GM21619 (cell line): ENCODE results near the gene FOXP1.
A peak's percentile ranks its signal among the peaks of the same experiment; 100 is the strongest.

Experiments used
- ATAC-seq: cut with Tn5 transposase; IDR thresholded peaks from one replicate; pipeline ENCODE4 v1.9.1; 2021; ENCODE audit not compliant: unreplicated experiment

The FOXP1 gene

GRCh38 chr3:71163198-71163918 lies 420.2 kb downstream of the FOXP1 start:
- no peak for ATAC-seq

DNA sequence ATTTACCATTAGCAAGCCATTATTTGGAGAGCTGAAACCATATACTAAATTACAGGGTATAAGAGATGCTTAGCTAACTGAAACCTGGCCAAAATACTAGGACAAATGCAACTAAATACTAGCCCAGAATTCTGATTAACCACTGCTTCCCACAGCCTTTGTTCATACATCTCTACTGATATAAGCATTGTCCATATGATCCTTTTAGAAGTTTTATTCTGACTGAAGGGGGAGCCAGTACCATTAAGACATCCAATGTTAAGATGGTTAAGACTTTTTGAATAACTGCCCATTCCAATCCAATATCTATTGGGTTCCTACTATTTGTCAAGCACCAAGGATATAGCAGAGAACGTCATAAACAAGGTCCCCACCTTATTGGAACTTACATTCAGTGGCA lies 421.3 kb downstream of the FOXP1 start:
- no peak for ATAC-seq

DNA sequence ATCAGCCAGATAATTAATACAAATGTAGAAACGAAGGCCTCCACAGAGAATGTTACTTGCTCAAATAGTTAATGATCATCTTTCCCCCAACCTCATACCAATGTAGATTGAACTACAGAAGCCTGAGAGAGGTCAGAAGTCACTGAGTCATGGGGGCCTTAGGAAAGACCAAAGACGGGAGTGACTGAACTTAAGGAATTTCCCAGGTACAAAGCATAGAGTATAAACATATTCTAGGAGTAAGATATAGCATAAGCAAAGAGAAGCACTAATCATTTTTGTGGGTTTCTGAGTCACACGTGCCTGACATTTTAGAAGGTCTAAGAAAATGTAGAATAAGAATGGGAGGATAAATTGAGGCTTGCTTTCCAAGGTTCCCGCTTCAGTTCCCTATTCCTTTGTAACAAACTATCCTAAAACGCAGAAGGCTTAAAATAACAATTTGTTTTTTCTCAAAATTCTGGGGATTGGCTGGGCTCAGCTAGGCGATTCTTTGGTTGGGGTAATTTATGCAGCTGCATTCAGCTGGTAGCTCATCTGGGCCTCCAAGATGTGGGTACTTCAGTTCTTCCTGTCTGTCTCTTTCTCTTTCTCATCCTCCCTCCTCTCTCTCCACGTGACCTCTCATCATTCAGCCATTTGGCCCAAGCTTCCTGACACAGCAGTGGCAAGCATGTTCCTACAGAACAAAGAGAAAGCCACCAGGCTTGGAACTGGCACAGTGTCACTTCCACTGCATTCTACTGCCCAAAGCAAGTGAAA lies 422.6 kb downstream of the FOXP1 start:
- ATAC-seq, result no peak

DNA sequence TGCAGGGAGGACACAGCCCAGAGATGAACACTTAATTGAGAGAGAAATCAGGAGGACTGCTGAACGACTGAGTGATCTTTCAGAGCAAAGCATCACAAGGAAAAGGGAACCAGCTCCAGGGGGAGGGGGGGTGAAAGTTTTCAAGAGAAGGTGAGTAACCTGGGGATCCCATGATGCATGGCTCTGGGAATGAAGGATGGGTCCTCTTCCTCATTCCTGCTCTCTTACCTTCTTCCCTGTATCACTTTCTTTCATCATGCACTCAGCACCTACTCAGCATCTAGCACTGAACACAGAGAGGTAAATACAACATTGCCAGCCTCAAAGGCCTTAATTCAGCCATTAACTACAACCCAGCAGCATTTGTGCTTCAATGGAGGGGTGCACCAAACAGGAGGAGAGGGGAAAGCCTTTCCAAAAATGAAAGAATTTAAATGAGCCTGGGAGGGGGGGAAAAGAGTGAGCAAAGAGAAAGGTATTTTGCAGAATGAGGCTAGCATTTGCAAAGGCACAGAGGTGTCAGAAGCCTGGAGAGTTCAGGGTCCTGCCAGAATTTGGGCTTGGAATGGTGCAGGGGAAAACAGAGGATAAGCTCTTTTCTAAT lies 427.4 kb downstream of the FOXP1 start:
- ATAC-seq, result no peak

- ATAC-seq, result no peak
Observed at GRCh38 chr3:71154846-71155245, 428.7 kb downstream of the FOXP1 start.

DNA sequence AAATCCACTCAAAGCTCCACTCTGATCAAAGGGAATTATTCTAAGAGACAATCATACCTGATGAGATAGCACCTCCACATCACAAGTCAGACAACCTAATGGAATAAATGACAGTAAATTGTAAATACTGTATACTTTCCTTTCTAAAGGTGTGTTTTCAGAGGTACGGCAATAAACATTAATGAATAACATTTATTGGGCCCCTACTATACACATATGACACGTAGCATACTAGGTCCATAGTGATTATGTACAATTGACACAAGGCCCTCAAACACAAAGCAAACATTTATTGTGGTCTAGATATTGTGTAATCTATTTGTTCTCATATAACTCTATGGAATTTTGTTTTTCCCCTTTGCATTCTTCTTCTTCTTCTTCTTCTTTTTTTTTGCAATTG lies 429.8 kb downstream of the FOXP1 start:
- no peak for ATAC-seq

GRCh38 chr3:71152892-71153265 lies 430.6 kb downstream of the FOXP1 start:
- ATAC-seq, result no peak

DNA sequence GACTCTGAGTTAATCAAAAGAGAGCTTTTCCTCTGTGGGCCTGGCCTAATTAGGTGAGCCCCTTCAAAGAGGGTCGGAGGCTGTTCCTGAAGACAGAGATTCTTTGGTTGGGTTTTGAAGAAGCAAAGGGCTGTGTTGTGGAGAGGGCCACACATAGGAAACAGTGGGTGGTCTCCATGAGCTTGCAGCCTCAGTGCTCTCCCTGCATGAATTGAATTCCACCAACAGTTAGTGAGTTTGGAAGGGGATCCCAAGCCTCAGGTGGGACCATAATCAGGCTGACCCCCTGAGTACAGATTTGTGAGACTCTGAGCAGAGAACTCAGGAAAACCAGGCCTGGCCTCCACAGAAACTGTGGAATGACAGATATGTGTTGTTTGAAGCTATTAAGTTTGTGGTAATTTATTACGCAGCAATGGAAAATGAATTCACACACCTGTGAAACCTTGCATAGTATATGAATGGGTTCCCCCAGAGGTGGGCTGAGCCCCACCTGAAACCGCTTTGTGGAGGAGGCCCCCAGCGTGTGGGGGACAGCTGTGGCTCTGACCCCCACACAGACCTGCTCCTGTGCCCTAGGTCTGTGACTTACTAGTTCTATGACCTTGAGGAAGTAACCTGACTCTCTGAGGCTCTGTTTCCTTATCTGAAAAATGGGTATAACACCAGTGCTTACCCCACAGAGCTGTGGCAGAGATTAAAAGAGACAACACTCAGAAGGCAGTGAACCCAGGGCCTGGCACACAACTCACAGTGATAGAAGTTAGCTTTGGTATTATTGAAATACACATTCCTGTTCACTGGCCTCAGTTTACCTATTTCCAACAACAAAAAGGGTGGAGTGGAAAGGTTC lies 431.3 kb downstream of the FOXP1 start:
- ATAC-seq, result no peak

DNA sequence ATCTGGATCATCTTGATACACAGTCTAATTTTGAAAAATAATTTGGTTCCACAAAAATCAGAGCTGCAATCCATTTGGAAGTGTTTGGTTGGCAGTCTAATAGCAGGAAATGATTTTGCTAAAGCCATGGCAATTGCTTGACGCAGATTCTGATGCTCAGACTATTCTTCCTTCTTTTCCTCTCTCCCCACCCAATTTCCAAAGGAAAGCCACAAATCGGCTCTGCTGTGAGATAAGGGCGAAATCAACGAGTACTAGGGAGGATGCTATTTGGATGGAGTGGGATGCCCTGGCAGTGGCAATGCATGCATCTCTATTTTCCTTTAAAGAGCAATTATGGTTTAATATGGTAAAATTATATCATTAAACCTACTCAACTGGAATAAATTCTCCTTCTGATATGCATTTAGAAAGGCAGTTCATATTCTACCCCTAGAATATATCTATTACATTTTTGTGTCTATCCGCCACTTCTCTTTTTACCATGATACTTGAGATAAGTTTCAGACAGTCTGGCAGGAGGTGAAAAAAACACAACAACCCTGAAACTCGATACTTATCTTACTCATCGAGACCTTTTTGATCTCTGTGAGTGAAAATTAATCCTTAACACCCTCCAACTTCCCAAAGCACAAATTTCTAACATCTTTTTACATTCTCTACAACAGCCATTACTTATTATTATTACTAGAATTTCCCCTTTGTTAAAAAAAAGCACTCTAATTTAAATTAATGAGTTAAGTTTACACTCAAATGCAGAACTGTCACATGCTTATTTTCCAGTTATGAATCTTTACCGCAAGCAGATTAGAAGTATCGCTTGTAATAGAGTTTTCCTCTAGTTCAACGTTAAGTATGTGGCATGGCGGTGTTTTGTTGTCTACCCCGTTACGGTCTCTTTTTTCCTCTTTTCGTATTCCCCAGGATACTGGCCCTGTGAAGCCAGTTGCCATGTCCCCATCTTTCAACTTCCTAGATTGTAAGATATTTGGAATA lies 433.3 kb downstream of the FOXP1 start:
- peak; percentile 65 for ATAC-seq

GRCh38 chr3:71148455-71149060 lies 435.0 kb downstream of the FOXP1 start:
- no peak for ATAC-seq

DNA sequence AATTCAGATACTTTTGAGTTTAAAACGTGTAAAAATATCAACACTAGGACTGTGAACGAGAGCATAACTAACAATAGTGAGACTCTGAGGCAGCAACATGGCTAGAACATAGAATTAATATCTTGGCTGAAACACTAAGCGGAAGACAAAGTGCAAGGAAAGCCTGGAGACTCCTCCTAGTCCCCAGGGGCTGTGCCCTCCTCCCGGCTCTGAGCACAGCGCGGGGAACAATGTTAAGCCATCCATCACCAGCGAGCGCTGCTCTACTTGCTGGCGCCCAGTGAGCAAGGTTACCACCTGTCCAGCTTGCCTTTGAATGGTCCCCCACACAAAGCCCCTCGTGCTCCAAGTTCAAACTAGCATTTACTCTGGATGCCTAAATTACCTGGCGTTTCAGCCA lies 436.9 kb downstream of the FOXP1 start:
- no peak for ATAC-seq

DNA sequence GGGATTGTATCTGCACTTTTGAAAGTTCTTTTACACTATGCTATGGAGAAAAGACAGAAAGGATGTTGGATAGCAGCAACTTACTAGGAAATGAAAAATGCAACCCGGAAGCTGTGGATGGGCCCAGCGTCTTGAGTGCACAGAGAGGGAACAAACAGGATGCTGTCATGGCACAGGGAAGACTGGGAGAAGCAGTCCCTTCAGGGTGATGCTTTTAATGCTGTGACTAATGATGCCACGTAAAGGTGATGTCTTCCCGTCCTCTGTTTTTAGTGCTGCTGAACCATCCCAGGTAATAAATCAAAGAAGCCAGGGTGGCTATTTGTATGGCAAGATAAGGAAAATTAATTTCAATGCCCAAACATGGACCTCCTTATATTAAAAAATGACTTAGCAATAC lies 437.6 kb downstream of the FOXP1 start:
- no peak for ATAC-seq

GRCh38 chr3:71144525-71145253 lies 438.8 kb downstream of the FOXP1 start:
- no peak for ATAC-seq

DNA sequence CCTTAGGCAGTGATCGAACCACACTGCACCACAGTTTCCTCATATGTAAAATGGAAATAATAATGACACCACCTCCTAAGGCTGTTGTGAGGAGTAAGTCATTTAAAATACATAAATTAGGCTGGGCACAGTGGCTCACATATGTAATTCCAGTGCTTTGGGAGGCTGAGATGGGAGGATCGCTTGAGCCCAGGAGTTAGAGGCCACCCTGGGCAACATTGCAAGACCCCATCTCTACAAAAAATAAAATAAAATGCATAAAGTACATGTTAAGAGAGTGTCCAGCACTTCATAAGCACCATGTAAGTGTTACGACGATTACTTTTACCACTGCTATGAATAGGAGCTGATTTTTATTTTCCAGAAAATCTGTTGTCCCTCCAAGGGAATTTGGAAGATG lies 440.0 kb downstream of the FOXP1 start:
- ATAC-seq, result no peak

DNA sequence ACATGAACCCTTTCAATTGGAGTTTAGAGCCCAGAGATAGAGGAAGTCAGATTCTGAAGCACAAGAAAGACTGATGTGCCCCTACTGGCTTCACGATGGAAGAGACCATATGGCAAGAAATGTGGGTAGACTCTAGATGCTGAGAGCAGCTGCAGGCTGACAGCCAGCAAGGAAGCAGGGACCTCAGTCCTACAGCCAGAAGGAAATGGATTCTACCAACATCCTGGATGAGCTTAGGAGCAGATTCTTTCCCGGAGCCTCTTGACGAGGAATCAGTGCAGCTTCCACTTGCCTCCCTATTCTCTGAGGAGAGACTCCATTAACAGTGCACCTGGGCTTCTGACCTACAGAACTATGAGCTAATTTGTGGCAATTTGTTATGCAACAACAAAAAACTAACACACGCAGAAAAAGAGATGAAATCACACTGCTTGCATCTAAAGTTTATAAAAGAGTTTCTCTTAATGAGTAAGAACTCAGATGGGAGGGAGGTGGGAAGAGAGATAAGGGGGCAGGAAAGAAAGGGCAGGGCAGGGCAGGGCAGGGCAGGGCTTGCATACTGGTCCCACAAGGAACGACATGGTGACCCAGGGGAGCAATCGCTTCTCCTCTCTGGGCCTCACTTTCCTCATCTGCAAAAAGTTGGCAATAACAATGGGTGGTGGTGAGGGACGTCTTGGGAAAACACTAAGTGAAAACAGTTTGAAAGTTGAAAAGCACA lies 440.9 kb downstream of the FOXP1 start:
- ATAC-seq, result no peak

DNA sequence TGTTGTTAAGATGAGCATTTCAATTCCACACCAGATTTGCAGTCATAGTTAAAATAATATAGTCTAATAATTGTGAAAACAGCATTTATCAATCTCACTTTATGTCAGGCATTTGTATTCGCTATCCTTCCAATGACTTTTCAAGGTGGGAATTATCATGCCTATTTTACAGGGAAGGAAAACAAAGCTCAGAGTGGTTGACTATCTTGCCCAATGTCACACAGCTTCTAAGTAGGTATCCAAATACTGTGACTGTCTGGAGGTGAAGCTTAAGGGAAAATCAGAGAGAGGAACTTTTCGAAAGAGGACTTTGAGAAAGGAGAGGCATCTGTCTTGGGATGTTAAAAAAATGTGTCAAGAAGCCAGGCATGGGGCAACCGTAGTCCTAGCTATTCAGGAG lies 443.1 kb downstream of the FOXP1 start:
- no peak for ATAC-seq

DNA sequence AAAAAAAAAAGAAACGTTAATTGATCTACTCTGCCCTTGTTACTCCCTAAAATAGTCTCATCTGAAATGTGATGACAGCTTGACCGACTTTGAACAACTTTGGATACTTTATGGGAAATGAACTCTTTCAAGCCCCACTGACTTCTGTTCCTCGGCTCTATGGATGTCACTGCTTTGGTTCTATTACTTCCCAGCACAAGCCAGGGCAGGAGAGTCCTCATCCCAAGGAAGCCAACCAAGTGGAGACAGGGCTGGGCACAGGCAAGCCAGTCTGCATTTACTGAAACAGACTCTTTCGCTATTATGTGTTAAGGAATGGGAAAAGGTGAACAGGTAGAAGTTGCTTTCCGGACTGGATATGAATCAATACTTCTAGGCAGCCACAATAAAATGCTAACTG lies 444.0 kb downstream of the FOXP1 start:
- ATAC-seq, result no peak

- no peak for ATAC-seq
Observed at GRCh38 chr3:71138410-71138809, 445.1 kb downstream of the FOXP1 start.
